GM11168 (cell line): ENCODE data around the gene SECISBP2.

Experiments used
- in situ Hi-C: fragments of 300-500 bp; cut with MboI; formaldehyde crosslinking; loops from one replicate; pipeline ENCODE4 v1.12.0; 2022; ENCODE audit warnings: low sequenced_read_pairs; ENCODE audit not compliant: unreplicated experiment

The SECISBP2 gene

DNA sequence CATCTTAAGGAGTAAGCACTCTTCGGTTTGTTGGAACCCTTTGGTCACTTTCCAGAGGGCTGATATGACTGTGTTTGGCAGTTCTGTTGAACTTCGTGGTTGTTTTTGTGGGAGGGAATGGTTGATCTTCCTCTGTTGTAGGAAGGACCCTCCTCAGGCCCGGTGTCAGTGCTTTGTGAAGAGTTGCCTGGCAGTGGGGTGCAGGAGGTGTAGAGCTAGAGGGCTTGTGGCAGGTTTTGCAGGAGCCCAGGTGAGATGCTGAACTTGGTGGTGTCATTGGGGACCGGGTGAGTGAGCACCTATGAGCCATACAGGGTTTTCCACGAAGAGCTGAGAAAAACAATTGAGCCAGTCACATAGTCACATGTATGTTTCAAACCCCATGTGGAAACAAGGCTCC lies 27.2 kb downstream of the SECISBP2 start:
- in situ Hi-C loops: no loop called here

DNA sequence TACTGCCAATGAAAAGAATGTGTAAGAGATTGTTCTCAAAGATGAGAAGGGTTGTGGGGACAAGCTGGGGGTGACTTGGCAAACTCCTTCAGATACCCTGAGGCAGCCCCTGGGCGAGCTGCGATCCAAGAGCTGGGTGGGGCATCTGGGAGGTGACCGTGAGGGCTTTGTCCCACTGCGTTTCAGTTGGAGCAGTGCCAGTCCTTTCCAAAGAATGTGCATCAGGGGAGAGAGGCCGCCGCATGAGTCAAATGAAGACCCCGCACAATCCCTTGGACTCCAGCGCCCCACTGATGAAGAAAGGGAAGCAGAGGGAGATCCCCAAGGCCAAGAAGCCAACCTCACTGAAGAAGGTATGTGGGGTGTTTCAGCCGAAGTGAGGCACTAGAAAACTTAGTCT lies 28.4 kb downstream of the SECISBP2 start:
- in situ Hi-C loops: no loop called here

DNA sequence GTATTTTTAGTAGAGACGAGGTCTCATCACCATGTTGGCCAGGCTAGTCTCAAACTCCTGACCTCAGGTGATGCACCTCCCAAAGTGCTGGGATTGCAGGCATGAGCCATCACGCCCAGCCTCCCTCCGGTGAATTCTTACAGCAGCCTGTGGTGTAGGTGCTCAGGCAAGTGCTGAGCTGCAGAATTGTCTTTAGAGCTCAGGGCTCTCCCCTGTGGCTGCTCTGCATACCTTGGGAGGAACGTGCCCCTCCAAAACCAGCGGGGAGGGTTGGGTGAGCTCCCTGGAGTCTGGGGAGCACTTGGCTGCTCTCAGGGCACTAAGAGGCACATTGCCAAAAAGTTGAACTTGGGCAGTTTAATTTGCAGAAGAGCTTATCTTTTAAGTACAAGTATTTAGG lies 29.4 kb downstream of the SECISBP2 start:
- in situ Hi-C loops: no loop called here

DNA sequence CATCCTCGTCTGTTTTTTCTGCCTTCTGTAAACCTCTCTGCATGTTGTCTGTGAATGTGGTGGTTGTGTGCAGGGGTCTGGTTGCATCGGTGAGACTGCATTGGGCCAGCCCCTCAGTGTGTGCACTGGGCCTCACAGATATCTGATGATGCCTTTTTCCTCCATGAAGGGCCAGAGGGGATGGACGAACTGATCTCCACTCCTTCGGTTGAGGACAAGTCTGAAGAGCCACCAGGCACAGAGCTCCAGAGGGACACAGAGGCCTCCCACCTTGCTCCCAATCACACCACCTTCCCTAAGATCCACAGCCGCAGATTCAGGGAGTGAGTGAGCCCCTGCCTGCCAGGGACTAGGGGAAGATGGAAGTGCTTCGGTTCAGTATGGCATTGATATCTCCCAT lies 31.3 kb downstream of the SECISBP2 start:
- in situ Hi-C loops: no loop called here

DNA sequence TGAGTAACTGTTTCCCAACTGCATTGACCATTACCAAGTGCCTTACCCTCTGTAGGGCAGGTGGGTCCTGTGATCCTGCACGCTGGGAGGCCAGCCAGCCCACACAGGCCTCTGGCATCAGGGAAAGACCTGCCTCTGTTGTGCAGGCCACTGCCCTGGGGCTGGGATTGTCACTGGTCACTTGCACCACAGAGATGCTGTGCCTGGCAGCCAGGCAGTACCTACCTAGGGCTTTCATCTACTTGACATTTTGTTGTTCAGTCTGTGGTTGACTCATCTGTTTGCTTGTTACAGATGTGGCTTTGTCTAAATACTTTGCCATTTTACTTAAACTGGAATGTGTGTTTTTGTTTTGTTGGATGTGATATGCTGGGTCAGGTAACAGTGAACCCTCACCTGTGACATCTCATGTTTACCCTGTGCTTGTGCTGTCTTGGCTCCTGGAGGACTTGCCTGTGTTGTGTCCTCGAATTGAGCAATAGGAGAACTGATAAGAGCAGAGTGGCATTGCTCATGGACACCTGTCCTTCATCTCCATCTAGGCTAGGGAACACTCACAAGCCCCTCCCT lies 32.8 kb downstream of the SECISBP2 start:
- in situ Hi-C loops: no loop called here

DNA sequence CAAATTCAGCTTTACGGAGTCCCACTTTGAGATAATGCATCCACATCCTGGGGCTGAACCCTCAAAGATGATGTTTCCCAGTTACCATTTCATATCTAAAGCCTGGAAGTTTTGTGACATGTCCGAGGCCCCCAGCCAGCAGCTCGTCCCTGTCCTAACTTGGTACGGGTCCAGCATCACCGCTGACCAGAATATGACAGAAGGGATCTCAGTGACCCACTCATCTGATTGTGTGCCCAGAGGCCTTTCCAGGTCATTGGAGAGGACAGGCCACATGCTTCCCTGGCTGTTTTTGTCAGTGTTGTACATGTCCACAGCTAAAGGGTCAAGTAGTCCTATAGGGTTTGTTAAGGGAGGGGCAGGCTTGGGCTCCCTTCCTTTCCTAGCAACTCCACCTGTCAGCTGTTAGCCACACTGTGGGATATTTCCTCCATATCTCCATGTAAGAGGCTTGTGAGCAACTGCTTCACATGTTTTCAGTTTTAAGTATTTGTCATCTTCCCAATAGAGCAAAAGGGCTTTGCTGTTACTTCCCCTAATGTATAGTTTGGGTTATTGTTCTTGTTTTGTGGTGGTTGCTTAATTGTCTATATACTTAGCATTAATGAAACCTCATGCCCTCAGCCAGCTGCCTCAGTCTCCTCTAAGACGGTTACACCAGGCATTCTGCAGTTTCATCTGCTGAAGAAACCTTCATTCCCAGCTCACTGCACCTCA lies 33.4 kb downstream of the SECISBP2 start:
- in situ Hi-C loops: no loop called here

DNA sequence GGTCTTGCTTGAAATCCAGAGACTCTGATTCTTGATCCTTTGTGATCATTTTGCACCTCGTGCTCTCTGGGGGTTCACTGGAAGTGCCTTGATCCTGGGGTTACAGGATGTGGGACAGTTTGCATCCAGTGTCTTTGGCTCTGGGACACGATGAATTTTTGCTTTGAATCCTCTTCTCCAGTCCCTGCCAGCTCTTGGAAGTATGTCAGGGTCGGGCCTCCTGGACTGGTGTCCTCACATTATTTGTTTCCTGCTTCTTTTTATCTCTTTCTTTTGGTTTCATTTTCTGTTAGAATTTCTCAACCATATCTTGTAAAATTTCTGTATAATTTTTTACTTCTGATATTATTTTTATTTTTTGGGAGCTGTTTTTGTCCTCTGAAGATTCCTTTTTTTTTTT lies 34.2 kb downstream of the SECISBP2 start:
- in situ Hi-C loops: no loop called here

DNA sequence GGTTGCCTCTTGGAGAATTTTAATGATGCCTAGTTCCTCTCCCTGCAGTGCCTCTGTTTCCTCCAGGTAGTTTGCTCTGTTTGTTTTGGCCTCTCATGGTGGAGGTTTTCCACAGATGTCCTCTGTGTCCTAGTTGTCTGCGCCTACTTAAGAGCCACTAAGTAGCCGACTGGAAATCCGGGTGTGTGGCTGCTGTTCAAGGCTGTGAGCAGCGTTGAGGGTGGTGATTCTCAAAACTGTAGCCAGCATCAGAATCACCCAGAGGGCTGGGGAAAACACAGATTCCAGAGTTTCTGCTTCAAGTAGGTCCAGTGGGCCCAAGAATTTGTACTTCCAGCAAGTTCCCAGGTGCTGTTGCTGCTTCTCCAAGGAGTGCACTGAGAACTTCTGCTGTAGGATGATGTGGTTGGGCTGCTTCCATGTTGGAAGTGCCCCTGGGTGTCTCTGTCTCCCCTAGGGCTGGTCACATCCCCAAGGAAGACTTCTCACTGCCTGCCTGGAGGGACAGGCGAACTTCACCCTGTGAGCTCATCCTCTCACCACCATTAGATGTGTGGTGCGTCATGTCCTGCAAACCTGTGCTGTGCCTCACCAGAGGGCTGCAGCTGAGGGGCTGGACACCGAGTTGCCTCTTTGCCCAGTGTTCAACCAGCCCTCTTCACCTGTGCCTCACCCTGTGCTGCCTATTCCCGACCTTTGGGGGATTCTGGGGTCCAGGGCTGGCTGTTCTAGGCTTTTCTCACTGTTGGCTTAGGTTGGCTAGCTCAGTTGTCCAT lies 34.8 kb downstream of the SECISBP2 start:
- in situ Hi-C loops: no loop called here

DNA sequence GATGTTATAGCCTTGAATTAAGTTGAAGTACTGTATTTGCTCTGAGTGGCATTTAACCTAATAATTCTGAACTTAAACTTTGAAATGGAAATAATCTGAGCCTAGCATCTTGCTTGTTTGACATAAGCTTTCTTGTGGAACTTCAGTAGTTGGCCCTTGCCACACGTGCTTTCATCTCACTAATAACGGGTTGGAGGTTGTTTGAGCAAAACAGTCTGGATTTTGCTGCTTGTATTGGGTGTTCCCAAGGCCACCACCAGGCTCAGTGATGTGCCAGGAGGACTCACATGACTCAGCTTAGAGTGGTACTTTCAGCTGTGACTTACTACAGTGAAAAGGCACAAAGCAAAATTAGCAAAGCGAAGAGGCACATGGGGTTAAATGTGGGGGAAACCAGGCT lies 35.7 kb downstream of the SECISBP2 start:
- in situ Hi-C loops: no loop called here

DNA sequence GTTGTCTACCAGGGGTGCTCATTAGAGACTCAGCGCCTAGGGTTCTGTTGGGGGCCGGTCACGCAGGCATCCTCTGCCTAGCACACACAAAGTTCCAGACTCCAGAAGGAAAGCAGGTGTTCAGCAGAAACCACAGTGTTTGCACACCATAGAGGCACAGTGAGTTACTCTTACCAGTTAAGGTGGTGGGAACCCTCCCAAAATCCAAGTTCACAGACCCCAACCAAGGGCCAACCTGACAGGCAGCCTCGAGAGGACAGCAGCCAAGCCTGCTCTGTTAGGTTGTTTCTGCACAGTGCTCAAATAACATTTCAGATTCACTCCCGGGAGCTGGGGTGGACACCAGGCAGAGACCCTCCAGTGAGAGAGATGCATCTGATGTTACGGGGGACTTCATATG lies 36.2 kb downstream of the SECISBP2 start:
- in situ Hi-C loops: no loop called here

DNA sequence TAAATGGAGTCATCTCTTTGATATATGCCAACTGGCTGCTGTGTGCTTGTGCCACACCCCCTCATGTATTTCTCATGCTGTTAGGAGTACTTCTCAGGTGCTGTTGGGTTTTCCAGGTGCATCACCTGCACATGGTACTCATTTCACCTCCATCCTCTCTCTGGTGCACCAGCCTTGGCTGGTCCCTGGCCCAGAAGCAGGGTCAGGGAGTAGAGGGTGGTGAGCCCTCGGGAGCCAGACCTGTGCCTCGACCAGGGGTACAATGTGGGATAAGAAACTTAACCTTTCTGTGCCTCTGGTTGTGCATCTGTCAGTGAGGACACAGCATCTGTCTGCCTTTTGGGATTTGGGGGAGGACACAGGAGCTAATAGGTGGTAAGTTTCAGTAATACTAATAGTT lies 38.5 kb downstream of the SECISBP2 start:
- in situ Hi-C loops: no loop called here

DNA sequence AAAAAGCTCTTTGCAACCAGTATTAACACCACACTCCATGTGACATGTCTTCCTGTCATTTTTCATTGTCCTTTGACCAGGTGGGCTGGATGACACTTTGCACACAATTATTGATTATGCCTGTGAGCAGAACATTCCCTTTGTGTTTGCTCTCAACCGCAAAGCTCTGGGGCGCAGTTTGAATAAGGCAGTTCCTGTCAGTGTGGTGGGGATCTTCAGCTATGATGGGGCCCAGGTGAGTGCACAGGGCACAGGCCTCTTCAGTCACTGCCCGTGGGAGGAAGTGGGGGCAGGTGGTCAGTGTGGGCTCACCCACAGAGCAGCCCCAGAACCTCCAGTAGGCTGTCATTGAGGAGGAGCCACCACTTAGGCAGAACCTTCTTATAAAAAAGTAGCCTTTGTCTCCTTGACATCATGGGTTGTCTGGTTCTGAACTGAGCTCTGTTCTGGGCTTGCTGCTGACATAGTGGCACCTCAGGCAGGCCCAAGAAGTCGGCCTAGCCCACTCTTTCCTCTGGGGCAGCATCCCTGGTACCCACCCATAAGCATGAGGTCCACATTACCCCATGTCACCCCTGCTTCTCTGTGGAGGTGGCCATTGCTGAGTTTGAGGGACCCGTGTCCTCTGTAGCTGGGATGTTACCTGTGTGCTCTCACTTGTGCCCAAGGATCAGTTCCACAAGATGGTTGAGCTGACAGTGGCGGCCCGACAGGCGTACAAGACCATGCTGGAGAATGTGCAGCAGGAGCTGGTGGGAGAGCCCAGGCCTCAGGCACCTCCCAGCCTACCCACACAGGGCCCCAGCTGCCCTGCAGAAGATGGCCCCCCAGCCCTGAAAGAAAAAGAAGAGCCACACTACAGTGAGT lies 39.3 kb downstream of the SECISBP2 start:
- in situ Hi-C loops: no loop called here

DNA sequence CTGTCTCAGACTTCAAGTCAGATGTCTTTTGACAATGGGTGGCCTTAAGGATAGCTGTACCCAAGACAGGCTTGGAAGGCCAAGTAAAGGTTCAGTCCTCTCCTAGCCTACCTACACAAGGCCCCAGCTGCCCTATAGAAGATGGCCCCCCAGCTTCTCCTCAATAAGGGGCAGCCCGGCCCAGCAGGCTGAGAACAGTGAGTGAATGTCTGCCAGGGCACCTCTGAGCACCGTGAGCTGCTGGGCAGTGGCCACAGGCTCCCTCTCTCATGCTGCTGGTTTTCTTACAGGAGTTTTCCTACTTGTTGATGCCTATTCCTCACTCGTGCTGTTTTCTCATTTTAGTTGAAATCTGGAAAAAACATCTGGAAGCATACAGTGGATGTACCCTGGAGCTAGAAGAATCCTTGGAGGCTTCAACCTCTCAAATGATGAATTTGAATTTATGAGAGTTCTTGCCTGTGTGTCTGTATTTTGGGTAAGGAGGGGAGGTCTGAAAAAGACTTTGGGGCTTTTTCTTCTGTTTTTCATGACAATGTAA lies 40.1 kb downstream of the SECISBP2 start:
- in situ Hi-C loops: no loop called here

DNA sequence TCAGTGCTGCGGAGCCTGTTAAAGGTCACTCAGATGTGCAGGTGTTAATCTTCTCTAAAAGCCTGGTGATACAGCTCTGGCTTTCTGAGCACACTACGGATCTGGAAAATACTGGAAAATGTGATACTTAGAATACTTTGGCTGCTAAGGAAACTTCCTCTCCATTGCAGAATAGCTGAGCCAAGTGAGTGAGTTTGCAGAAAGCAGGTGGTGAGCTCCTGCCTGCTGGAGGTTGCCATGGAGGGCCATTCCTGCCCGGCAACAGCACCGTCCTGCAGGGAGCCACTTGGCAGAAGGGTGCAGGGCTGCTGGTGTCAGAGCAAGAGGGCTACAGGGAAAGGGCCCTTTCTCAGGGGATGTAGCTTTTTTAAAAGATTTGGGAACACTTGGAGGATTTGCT lies 40.7 kb downstream of the SECISBP2 start:
- in situ Hi-C loops: no loop called here

DNA sequence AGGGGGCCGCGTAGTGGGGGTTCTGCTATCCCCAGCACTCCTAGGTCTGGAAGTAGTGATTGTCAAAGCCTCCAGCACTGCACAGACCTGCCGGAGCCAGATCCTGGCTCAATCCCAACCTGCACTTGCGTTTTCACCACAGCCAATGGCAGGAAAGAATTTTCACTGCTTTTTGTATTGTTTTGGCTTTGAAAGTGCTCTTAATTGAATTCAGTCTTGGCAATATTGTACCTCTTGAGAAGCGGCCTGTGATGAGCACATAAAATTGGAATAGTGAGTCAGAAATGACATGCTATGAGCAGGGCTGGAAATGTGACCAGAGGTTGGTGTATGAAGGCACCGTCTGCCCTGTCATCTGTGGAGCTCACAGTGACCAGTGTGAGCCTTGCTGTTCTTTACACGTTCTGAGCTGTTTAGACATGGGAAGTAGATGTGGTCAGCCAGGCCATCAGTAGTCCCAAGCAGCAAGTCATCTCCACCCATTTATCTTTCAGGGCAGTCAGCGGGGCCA lies 41.5 kb downstream of the SECISBP2 start:
- in situ Hi-C loops: no loop called here

DNA sequence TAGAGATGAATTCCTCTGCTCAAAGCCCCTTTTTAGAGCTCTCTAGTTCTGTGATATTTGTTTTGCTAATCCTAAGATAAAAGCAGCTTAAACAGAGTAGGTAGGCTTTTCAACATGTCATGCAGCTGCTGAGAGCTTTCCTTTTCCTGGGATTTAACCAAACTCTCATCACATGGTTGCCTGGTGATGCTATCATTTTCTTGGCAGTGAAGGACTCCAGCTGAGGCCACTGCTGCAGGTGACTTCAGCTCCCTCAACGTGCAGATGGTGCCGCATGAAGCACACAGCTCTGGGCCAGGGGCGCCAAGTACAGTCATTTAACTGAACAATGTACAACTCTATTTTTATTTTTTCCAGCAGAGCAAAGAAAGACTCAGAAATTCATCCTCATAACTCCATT lies 42.2 kb downstream of the SECISBP2 start:
- in situ Hi-C loops: no loop called here

DNA sequence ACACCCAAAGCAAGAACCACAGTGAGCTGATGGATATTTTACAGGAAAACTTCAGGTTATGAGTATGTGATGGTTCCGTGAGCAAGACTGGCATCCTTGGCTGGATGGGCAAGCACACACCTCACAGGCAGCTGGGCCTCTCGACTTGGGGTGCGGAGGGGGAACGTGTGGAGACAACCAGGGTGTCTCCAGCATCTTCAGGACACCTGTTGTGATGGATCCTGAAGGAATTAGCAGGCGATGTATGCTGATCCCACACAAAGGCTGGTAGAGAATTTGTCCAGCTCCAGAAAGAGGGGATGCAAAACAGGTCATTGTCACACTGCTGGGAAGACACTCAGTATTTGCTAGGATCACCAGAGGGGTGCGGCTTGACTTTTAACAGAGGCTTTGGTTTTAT lies 42.7 kb downstream of the SECISBP2 start:
- in situ Hi-C loops: no loop called here

DNA sequence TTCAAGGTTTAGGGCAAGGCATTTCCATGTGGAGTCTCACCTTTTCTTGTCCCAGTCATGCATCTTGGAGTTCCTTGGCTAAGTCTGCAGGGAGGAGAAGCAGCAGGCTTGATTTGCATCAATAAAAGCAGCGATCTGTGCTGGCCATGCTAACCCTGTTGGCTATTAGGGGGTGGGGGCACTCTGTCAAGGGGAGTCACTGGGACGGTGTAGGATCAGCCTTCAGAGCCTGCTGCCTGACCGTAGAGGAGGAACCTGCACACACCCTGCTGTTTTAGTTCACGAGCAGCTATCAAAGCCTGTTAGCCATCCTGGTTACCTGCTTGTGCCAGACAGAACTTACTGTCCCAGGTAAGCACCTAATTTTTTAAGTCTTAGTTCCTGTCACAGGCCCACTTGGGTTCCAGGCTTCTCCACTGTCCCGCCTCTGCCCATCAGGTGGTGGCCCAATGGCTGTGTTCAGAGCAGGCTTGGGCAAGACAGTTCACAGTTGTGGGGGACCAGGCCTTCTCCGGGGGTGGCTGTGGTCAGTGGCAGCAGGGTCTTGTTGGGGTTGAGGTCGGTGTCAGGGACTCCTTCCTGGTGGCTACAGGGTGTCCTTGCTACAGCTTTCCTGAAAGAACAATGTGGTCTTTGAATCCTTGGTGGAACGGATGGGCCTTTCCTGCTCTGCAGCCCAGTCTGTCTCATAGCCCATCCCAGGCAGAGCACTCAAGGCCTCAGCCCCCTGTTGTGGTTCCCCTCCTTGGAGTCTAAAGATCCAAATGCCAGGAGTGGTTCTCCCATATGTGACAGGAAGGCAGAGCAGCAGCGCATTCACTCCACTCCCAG lies 43.7 kb downstream of the SECISBP2 start:
- in situ Hi-C loops: no loop called here

DNA sequence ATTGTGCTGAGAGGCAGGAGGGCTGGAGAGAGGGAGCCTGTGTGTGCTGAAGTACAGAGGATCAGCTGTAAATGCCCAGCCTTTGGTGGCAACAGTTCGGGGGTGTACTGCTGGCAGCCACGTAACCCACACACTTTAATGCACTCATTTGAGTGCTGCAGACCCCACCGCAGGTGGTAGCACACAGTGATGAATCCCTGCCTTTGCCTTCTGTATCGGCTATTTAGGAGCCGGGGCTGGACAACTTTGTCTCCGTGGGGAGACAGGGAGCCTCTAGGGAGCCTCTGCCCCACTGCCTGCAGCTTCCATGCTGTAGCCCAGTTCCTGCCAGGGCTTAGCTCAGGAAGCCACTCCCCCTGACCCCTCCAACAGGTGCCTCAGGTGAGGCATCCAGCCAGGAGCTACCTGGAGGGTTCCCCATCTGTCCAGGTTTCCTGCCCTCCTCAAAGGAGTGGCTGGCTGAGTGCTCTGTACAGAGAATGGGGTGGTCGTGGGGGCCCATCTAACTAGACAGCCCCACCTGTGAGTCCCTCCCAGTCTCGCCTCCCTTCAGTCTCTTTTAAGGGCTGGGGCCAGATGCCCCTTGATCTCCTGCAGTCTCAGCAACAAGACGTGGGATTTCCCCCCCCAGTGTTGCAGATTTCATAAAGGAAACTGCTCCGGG lies 44.5 kb downstream of the SECISBP2 start:
- in situ Hi-C loops: no loop called here
